HG03521 (cell line): ENCODE measurements around the gene SLC15A1.
"Not testable (repeated sequence)": the region's sequence is repeated elsewhere in the genome, so short reads cannot be mapped to it uniquely, and the experiment has no call there.

Experiments
- ATAC-seq: cut with Tn5 transposase; IDR thresholded peaks from one replicate; pipeline ENCODE4 v1.9.1; 2021; ENCODE audit warnings: mild to moderate bottlenecking, moderate library complexity; ENCODE audit not compliant: unreplicated experiment

Gene SLC15A1

GRCh38 chr13:98754468-98754867 lies 2.0 kb upstream of the SLC15A1 start:
- ATAC-seq: not testable (repeated sequence)

GRCh38 chr13:98751861-98752466 lies 508 bp downstream of the SLC15A1 start:
- ATAC-seq: no peak

GRCh38 chr13:98751367-98751782 lies 1.1 kb downstream of the SLC15A1 start:
- no peak for ATAC-seq

- no peak for ATAC-seq
Measured at GRCh38 chr13:98749501-98749900, 3.0 kb downstream of the SLC15A1 start.

GRCh38 chr13:98746968-98747367 lies 5.5 kb downstream of the SLC15A1 start:
- no peak for ATAC-seq

- no peak for ATAC-seq
Measured at GRCh38 chr13:98743377-98743776, 9.1 kb downstream of the SLC15A1 start.

GRCh38 chr13:98742961-98743360 lies 9.5 kb downstream of the SLC15A1 start:
- ATAC-seq: no peak

GRCh38 chr13:98741741-98742435 lies 10.6 kb downstream of the SLC15A1 start:
- ATAC-seq: no peak

- no peak for ATAC-seq
Measured at GRCh38 chr13:98740131-98740530, 12.3 kb downstream of the SLC15A1 start.

- ATAC-seq: no peak
Measured at GRCh38 chr13:98738993-98739392, 13.5 kb downstream of the SLC15A1 start.

- ATAC-seq: no peak
Measured at GRCh38 chr13:98738213-98738612, 14.3 kb downstream of the SLC15A1 start.

- ATAC-seq: no peak
Measured at GRCh38 chr13:98731925-98732324, 20.5 kb downstream of the SLC15A1 start.

GRCh38 chr13:98731038-98731437 lies 21.4 kb downstream of the SLC15A1 start:
- ATAC-seq: no peak

GRCh38 chr13:98730441-98730840 lies 22.0 kb downstream of the SLC15A1 start:
- no peak for ATAC-seq

GRCh38 chr13:98729658-98730057 lies 22.8 kb downstream of the SLC15A1 start:
- ATAC-seq: no peak

GRCh38 chr13:98722958-98723357 lies 29.5 kb downstream of the SLC15A1 start:
- no peak for ATAC-seq

GRCh38 chr13:98721825-98722510 lies 30.5 kb downstream of the SLC15A1 start:
- no peak for ATAC-seq

GRCh38 chr13:98719527-98720250 lies 32.8 kb downstream of the SLC15A1 start:
- no peak for ATAC-seq

- no peak for ATAC-seq
Measured at GRCh38 chr13:98717891-98718290, 34.6 kb downstream of the SLC15A1 start.

- no peak for ATAC-seq
Measured at GRCh38 chr13:98717256-98717655, 35.2 kb downstream of the SLC15A1 start.

GRCh38 chr13:98710521-98710920 lies 42.0 kb downstream of the SLC15A1 start:
- no peak for ATAC-seq
